Tibial artery (tissue), 4 donors: Measurements from ENCODE around the gene INPPL1.

Experiments used
- DNase-seq, 2 donors: peaks; one replicate each; pipeline ENCODE4 v3.0.0-alpha.2; 2019
- H3K27ac ChIP-seq, 2 donors: fragments of 200-600 bp; sonication (generic) in 1 of 2; 1 replicate in 1 of 2; 2 replicates in 1 of 2; pipeline ENCODE4 v1.5.1; 2018 to 2019; ENCODE audit warnings: mild to moderate bottlenecking in 1 of 2
- H3K27me3 ChIP-seq, 2 donors: fragments of 200-600 bp; sonication (generic) in 1 of 2; one replicate each; pipeline versions ENCODE4 v1.5.1 to v1.6.0; 2016 to 2019
- H3K36me3 ChIP-seq, 3 donors: fragments of 200-600 bp; sonication (generic) in 2 of 3; one replicate each; pipeline ENCODE4 v1.5.1; 2016 to 2019; ENCODE audit warnings: mild to moderate bottlenecking in 2 of 3
- H3K4me1 ChIP-seq, 4 donors: fragments of 200-600 bp; sonication (generic) in 2 of 4; 1 replicate in 3 of 4; 2 replicates in 1 of 4; pipeline ENCODE4 v1.5.1; 2016 to 2019
- H3K4me3 ChIP-seq, 2 donors: fragments of 200-600 bp; sonication (generic) in 1 of 2; 1 replicate in 1 of 2; 2 replicates in 1 of 2; pipeline ENCODE4 v1.5.1; 2018 to 2019; ENCODE audit warnings: mild to moderate bottlenecking in 2 of 2
- H3K9me3 ChIP-seq, 3 donors: fragments of 200-600 bp; sonication (generic) in 1 of 3; one replicate each; pipeline ENCODE4 v1.5.1; 2016 to 2019
- CTCF ChIP-seq, 2 experiments: fragments of 200-600 bp in 1 of 2; fragments of 450-650 bp in 1 of 2; IDR thresholded peaks; one replicate each; pipeline ENCODE4 v1.5.1; 2017 to 2019; ENCODE audit warnings: antibody characterized with exemption in 2 of 2, mild to moderate bottlenecking in 1 of 2, moderate library complexity in 1 of 2
- intact Hi-C: fragments of 100-400 bp; cut with DNase I; formaldehyde crosslinking; loops from one replicate; pipeline ENCODE4 v1.15.0; 2023; ENCODE audit warnings: low total_unique reads

INPPL1 gene

GRCh38 chr11:72233056-72233772 lies 8.6 kb downstream of the INPPL1 start:
- no peaks in the 10 kb centered on the region for H3K27me3 ChIP-seq
- no peaks in the 10 kb centered on the region for H3K9me3 ChIP-seq
- DNase-seq, result peak in 1 of 2 donors; percentile 51
- H3K4me3 ChIP-seq, result no peak overlapping the region
- TF ChIP-seq CTCF (IDR thresholded peaks at IDR 0.05), result no peak
- peaks cover 89 to 100% (median 96%) of the 10 kb centered on the region in 3 donors for H3K36me3 ChIP-seq
- intact Hi-C loops, result no loop called here
- peaks cover 0 to 12% (median 6%) of the 10 kb centered on the region in 4 donors for H3K4me1 ChIP-seq
- H3K27ac ChIP-seq, result no peak overlapping the region

- Histone ChIP-seq H3K27me3 (no peaks in the 10 kb centered on the region), H3K36me3 (peaks cover 81 to 93% (median 89%) of the 10 kb centered on the region in 3 donors), H3K9me3 (no peaks in the 10 kb centered on the region), H3K27ac (no peak overlapping the region), H3K4me1 (peaks cover 0 to 16% (median 13%) of the 10 kb centered on the region in 4 donors), H3K4me3 (no peak overlapping the region)
- peak in 1 of 2 donors; percentile 48 for DNase-seq
- no peak for TF ChIP-seq CTCF (IDR thresholded peaks at IDR 0.05)
- intact Hi-C loops, result no loop called here
These were observed 9.4 kb downstream of the INPPL1 start for GRCh38 chr11:72233773-72234513.

DNA sequence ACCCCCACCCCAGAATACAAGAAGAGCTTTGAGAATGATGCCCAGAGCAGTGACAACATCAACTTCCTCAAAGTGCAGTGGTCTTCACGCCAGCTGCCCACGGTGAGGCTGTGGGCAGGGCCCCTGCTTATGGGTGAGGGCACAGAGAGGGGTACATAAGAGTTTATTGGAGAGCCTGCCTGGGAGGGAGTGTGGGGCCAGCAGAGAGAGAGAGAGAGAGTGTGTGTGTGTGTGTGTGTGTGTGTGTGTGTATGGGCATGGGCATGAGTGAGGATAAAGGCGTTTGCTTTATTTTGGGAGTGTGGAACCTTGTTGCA lies 9.9 kb downstream of the INPPL1 start:
- Histone ChIP-seq H3K9me3 (no peaks in the 10 kb centered on the region), H3K4me1 (peaks cover 0 to 21% (median 18%) of the 10 kb centered on the region in 4 donors), H3K36me3 (peaks cover 76 to 88% (median 83%) of the 10 kb centered on the region in 3 donors), H3K27me3 (no peaks in the 10 kb centered on the region), H3K27ac (no peak overlapping the region), H3K4me3 (no peak overlapping the region)
- intact Hi-C loops, result no loop called here
- peak in 1 of 2 donors; percentile 32 for DNase-seq
- no peak for TF ChIP-seq CTCF (IDR thresholded peaks at IDR 0.05)

GRCh38 chr11:72234920-72235319 lies 10.4 kb downstream of the INPPL1 start:
- Histone ChIP-seq H3K4me1 (peaks cover 0 to 26% (median 22%) of the 10 kb centered on the region in 4 donors), H3K27me3 (no peaks in the 10 kb centered on the region), H3K27ac (no peak overlapping the region), H3K36me3 (peaks cover 72 to 83% (median 79%) of the 10 kb centered on the region in 3 donors), H3K4me3 (no peak overlapping the region), H3K9me3 (no peaks in the 10 kb centered on the region)
- no peak for TF ChIP-seq CTCF (IDR thresholded peaks at IDR 0.05)
- intact Hi-C loops, result no loop called here
- peak in 1 of 2 donors; percentile 24 for DNase-seq

DNA sequence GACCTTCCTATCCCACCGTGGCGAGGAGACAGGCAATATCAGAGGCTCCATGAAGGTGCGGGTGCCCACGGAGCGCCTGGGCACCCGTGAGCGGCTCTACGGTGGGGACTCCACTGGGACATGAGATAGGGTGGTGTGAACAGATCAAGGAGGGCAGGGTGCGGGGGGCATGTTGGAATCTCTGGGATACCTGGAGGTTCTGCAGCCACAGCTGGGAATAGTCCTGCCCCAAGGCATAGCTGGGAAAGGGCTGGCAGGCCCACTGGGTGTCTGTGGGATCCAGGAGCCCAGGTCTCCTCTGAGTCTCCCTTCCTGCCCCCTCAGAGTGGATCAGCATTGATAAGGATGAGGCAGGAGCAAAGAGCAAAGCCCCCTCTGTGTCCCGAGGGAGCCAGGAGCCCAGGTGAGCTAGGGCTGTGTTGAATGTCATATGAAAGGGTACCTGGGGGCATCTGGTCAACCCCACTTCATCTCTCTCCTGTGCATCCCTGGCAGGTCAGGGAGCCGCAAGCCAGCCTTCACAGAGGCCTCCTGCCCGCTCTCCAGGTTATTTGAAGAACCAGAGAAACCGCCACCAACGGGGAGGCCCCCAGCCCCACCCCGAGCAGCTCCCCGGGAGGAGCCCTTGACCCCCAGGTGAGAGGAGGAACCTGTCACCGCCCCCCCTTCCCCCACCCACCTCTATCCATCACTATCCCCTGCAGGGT lies 10.9 kb downstream of the INPPL1 start:
- peaks cover 0 to 32% (median 28%) of the 10 kb centered on the region in 4 donors for H3K4me1 ChIP-seq
- H3K9me3 ChIP-seq, result no peaks in the 10 kb centered on the region
- no peak overlapping the region for H3K27ac ChIP-seq
- H3K36me3 ChIP-seq, result peaks cover 66 to 78% (median 73%) of the 10 kb centered on the region in 3 donors
- intact Hi-C loops, result no loop called here
- TF ChIP-seq CTCF (IDR thresholded peaks at IDR 0.05), result no peak
- no peaks in the 10 kb centered on the region for H3K27me3 ChIP-seq
- DNase-seq, result no peak
- H3K4me3 ChIP-seq, result no peak overlapping the region
